H1 (cell line): ENCODE measurements around the gene MMP17. TPM values are rescaled to one million over a fixed set of nuclear protein-coding genes. Genes with fewer than 3 reads are reported as not detected.

Experiments
- CTCF ChIA-PET: fragments of 300-600 bp; sonication (Branson Sonifier 250); formaldehyde crosslinking; loops from one replicate; lab custom pipeline; 2021; ENCODE audit not compliant: partially characterized antibody; lab: Charles Lee
- POLR2A ChIA-PET: fragments of 300-600 bp; sonication (Branson Sonifier 250); formaldehyde crosslinking; loops from one replicate; lab custom pipeline; 2021; ENCODE audit warnings: inconsistent platforms; ENCODE audit not compliant: partially characterized antibody; lab: Charles Lee
- DNase-seq, 2 experiments: peaks; one replicate each; pipeline versions ENCODE4 v3.0.0 to v3.0.0-alpha.2; 2010 to 2022; ENCODE audit warnings: low spot score in 2 of 2, low read depth in 1 of 2, mixed read lengths in 1 of 2
- FAIRE-seq: peaks from 2 replicates; lab custom pipeline; 2011; peaks lifted over from hg19 to GRCh38; lab: Jason Lieb, UNC
- H2AFZ ChIP-seq: 2 replicates; pipeline ENCODE4 v1.8.1; 2012; ENCODE audit warnings: low read length, inconsistent platforms
- H2AK5ac ChIP-seq: 2 replicates; pipeline ENCODE4 v1.6.1; 2013; ENCODE audit warnings: low read depth, low read length
- H2BK120ac ChIP-seq: replicated peaks from 2 replicates; pipeline ENCODE3; 2013; ENCODE audit warnings: low read depth, low read length, inconsistent platforms
- H2BK12ac ChIP-seq: 2 replicates; pipeline ENCODE4 v1.6.1; 2013; ENCODE audit warnings: low read depth, low read length
- H2BK15ac ChIP-seq: 2 replicates; pipeline ENCODE4 v1.6.1; 2013; ENCODE audit warnings: low read length
- H2BK20ac ChIP-seq: 2 replicates; pipeline ENCODE4 v1.6.1; 2013; ENCODE audit warnings: low read length
- H2BK5ac ChIP-seq: 2 replicates; pipeline ENCODE4 v1.6.1; 2013; ENCODE audit warnings: low read depth, low read length
- H3K14ac ChIP-seq: 2 replicates; pipeline ENCODE4 v1.6.1; 2013; ENCODE audit warnings: inconsistent platforms; ENCODE audit not compliant: insufficient read length
- H3K18ac ChIP-seq: 2 replicates; pipeline ENCODE4 v1.6.1; 2013; ENCODE audit warnings: low read length; ENCODE audit errors: extremely low read depth
- H3K23ac ChIP-seq: 2 replicates; pipeline ENCODE4 v1.6.1; 2013; ENCODE audit warnings: inconsistent platforms; ENCODE audit not compliant: insufficient read length
- H3K23me2 ChIP-seq: 2 replicates; pipeline ENCODE4 v1.6.1; 2013; ENCODE audit warnings: low read depth, low read length
- H3K27ac ChIP-seq: 2 replicates; pipeline ENCODE4 v1.6.1; 2011; ENCODE audit warnings: low read depth, low read length, inconsistent platforms
- H3K27me3 ChIP-seq, 4 experiments: replicated peaks in 1 of 4; 1 replicate in 1 of 4; 2 replicates in 3 of 4; pipeline versions ENCODE4 v1.6.1 to v1.8.1; 2011 to 2013; ENCODE audit warnings: low read length in 3 of 4, mild to moderate bottlenecking in 3 of 4, inconsistent platforms in 2 of 4, mixed read lengths in 2 of 4, moderate library complexity in 1 of 4; ENCODE audit not compliant: control insufficient read depth in 3 of 4, insufficient read depth in 3 of 4; ENCODE audit errors: extremely low read depth in 1 of 4
- H3K36me3 ChIP-seq, 4 experiments: 2 replicates each; pipeline versions ENCODE4 v1.6.1 to v1.8.1; 2011 to 2013; ENCODE audit warnings: mild to moderate bottlenecking in 4 of 4, low read length in 3 of 4, moderate library complexity in 2 of 4, control low read depth in 1 of 4, inconsistent platforms in 1 of 4; ENCODE audit not compliant: insufficient read depth in 4 of 4, control insufficient read depth in 2 of 4
- H3K4ac ChIP-seq: replicated peaks from 2 replicates; pipeline ENCODE3; 2013; ENCODE audit warnings: low read length, low read depth, mixed read lengths, inconsistent platforms; ENCODE audit not compliant: insufficient read length
- H3K4me1 ChIP-seq, 4 experiments: replicated peaks in 1 of 4; 1 replicate in 1 of 4; 2 replicates in 3 of 4; pipeline versions ENCODE4 v1.6.1 to v1.8.1; 2011 to 2013; ENCODE audit warnings: low read length in 3 of 4, inconsistent platforms in 2 of 4, mixed read lengths in 1 of 4; ENCODE audit not compliant: insufficient read depth in 4 of 4, control insufficient read depth in 3 of 4
- H3K4me2 ChIP-seq, 2 experiments: 2 replicates each; pipeline versions ENCODE4 v1.6.1 to v1.8.1; 2011 to 2013; ENCODE audit warnings: low read depth in 2 of 2, low read length in 2 of 2, control low read depth in 1 of 2, inconsistent platforms in 1 of 2, mild to moderate bottlenecking in 1 of 2; ENCODE audit not compliant: insufficient read depth in 1 of 2
- H3K4me3 ChIP-seq, 4 experiments: fragments of 200-600, 300-600 bp in 1 of 4; sonication (generic), shearing (Covaris generic), sonication (Bioruptor Twin) in 1 of 4; 2 replicates each; pipeline versions ENCODE4 v1.5.1 to v1.8.1; 2011 to 2016; ENCODE audit warnings: low read length in 4 of 4, low read depth in 3 of 4, control low read depth in 2 of 4, inconsistent platforms in 2 of 4, mild to moderate bottlenecking in 2 of 4, mixed read lengths in 1 of 4, moderate library complexity in 1 of 4; ENCODE audit not compliant: insufficient read depth in 2 of 4; ENCODE audit errors: extremely low read depth in 1 of 4
- H3K56ac ChIP-seq: replicated peaks from 2 replicates; pipeline ENCODE3; 2013; ENCODE audit warnings: low read depth, mild to moderate bottlenecking, mixed read lengths, low read length, inconsistent platforms; ENCODE audit not compliant: insufficient read length
- H3K79me1 ChIP-seq: 2 replicates; pipeline ENCODE4 v1.6.1; 2013; ENCODE audit warnings: low read depth, low read length, control low read depth
- H3K79me2 ChIP-seq, 2 experiments: 2 replicates each; pipeline versions ENCODE4 v1.6.1 to v1.8.1; 2012 to 2013; ENCODE audit warnings: low read length in 2 of 2, mild to moderate bottlenecking in 2 of 2, inconsistent platforms in 1 of 2; ENCODE audit not compliant: insufficient read depth in 2 of 2, control insufficient read depth in 1 of 2
- H3K9ac ChIP-seq, 4 experiments: replicated peaks in 1 of 4; 1 replicate in 1 of 4; 2 replicates in 3 of 4; pipeline versions ENCODE4 v1.6.1 to v1.8.1; 2011 to 2013; ENCODE audit warnings: low read depth in 3 of 4, low read length in 3 of 4, control low read depth in 2 of 4, mild to moderate bottlenecking in 2 of 4, moderate library complexity in 2 of 4, inconsistent platforms in 1 of 4; ENCODE audit errors: extremely low read depth in 1 of 4
- H3K9me3 ChIP-seq, 2 experiments: 2 replicates each; pipeline versions ENCODE4 v1.6.1 to v1.8.1; 2012 to 2013; ENCODE audit warnings: mild to moderate bottlenecking in 2 of 2, moderate library complexity in 2 of 2, control low read depth in 1 of 2, inconsistent platforms in 1 of 2, low read depth in 1 of 2, low read length in 1 of 2, mixed read lengths in 1 of 2; ENCODE audit not compliant: insufficient read depth in 2 of 2
- H4K20me1 ChIP-seq, 2 experiments: replicated peaks in 1 of 2; 2 replicates each; pipeline versions ENCODE3 to v1.8.1; 2011 to 2013; ENCODE audit warnings: inconsistent platforms in 2 of 2, low read length in 2 of 2, mild to moderate bottlenecking in 1 of 2; ENCODE audit not compliant: insufficient read depth in 2 of 2, control insufficient read depth in 1 of 2
- H4K5ac ChIP-seq: 2 replicates; pipeline ENCODE4 v1.6.1; 2013; ENCODE audit warnings: low read length, low read depth, mixed read lengths, inconsistent platforms; ENCODE audit not compliant: insufficient read length
- H4K8ac ChIP-seq: 2 replicates; pipeline ENCODE4 v1.8.0; 2013; ENCODE audit warnings: mild to moderate bottlenecking, moderate library complexity, low read length, inconsistent platforms; ENCODE audit not compliant: insufficient read depth; ENCODE audit errors: extremely low read depth
- H4K91ac ChIP-seq: replicated peaks from 2 replicates; pipeline ENCODE3; 2013; ENCODE audit warnings: low read length, mixed read lengths, inconsistent platforms; ENCODE audit not compliant: insufficient read length
- ASH2L ChIP-seq: fragments of 200-600, 300-600 bp; sonication (generic); IDR thresholded peaks from one replicate; pipeline ENCODE4 v1.7.1; 2017; ENCODE audit warnings: low read length
- ATF3 ChIP-seq: IDR thresholded peaks from 2 replicates; pipeline ENCODE4 v1.6.1; 2011; ENCODE audit warnings: low read depth, mild to moderate bottlenecking, low read length; ENCODE audit not compliant: insufficient read depth
- BCL11A ChIP-seq, 2 experiments: IDR thresholded peaks; one replicate each; pipeline ENCODE4 v1.6.1; 2011; ENCODE audit warnings: low read depth in 2 of 2, low read length in 2 of 2, mild to moderate bottlenecking in 2 of 2
- CHD1 ChIP-seq: IDR thresholded peaks from 2 replicates; pipeline ENCODE4 v1.6.1; 2012; ENCODE audit warnings: low read depth, low read length, improper control_type of control experiment
- KDM5A ChIP-seq: fragments of 200-600 bp; IDR thresholded peaks from 2 replicates; pipeline ENCODE4 v1.7.1; 2012; ENCODE audit warnings: mild to moderate bottlenecking, low read length, inconsistent platforms, mixed read lengths
- MAFK ChIP-seq: IDR thresholded peaks from 2 replicates; pipeline ENCODE4 v1.6.1; 2012; ENCODE audit warnings: low read depth, mild to moderate bottlenecking, improper control_type of control experiment, low read length
- NRF1 ChIP-seq: IDR thresholded peaks from 2 replicates; pipeline ENCODE4 v1.6.1; 2011; ENCODE audit warnings: mild to moderate bottlenecking, low read depth, low read length, improper control_type of control experiment
- POLR2A ChIP-seq, 2 experiments: IDR thresholded peaks; 1 replicate in 1 of 2; 2 replicates in 1 of 2; pipeline ENCODE4 v1.6.1; 2011; ENCODE audit warnings: low read depth in 2 of 2, low read length in 2 of 2, mild to moderate bottlenecking in 2 of 2; ENCODE audit errors: control extremely low read depth in 1 of 2
- SIN3A ChIP-seq, 2 experiments: IDR thresholded peaks in 1 of 2; conservative IDR thresholded peaks in 1 of 2; 2 replicates each; pipeline ENCODE4 v1.6.1; 2011 to 2012; ENCODE audit warnings: low read length in 2 of 2, improper control_type of control experiment in 1 of 2, low read depth in 1 of 2, mild to moderate bottlenecking in 1 of 2
- SIX5 ChIP-seq: IDR thresholded peaks from 2 replicates; pipeline ENCODE4 v1.6.1; 2011; ENCODE audit warnings: mild to moderate bottlenecking, low read depth, low read length
- SRF ChIP-seq: IDR thresholded peaks from 2 replicates; pipeline ENCODE4 v1.6.1; 2011; ENCODE audit warnings: mild to moderate bottlenecking, low read depth, low read length, moderate library complexity
- TAF1 ChIP-seq: IDR thresholded peaks from 2 replicates; pipeline ENCODE4 v1.6.1; 2011; ENCODE audit warnings: mild to moderate bottlenecking, low read depth, low read length
- TCF12 ChIP-seq: IDR thresholded peaks from 2 replicates; pipeline ENCODE4 v1.6.1; 2011; ENCODE audit warnings: low read depth, mild to moderate bottlenecking, low read length
- TEAD4 ChIP-seq: IDR thresholded peaks from 2 replicates; pipeline ENCODE4 v1.6.1; 2012; ENCODE audit warnings: low read depth, low read length, inconsistent platforms, mixed read lengths
- WGBS, 2 experiments: shearing (Covaris generic) in 1 of 2; methylation state at CpG; one replicate each; pipeline versions ENCODE4 v1.1.6 to v1.1.7; 2013 to 2015; ENCODE audit warnings: low lambda C conversion rate in 2 of 2, mixed read lengths in 2 of 2, inconsistent platforms in 1 of 2, low coverage in 1 of 2, missing lambda C conversion rate in 1 of 2; ENCODE audit not compliant: insufficient replicate concordance in 2 of 2, insufficient coverage in 1 of 2, insufficient read length in 1 of 2; ENCODE audit errors: extremely low coverage in 1 of 2, missing lambda C conversion rate in 1 of 2; 5-methylcytosine and 5-hydroxymethylcytosine counted together
- polyA plus RNA-seq, 7 experiments: library from polyadenylated mRNA; depleted of rRNA in 3 of 7; stranded (reverse) in 5 of 7; unstranded in 2 of 7; fragments of >200 nt in 5 of 7; fragments of 200-250 nt in 2 of 7; gene quantifications; 1 replicate in 5 of 7; 2 replicates in 1 of 7; 4 replicates in 1 of 7; pipeline versions ENCODE4 v1.2.1 to v1.2.3, GENCODE V29; 2011 to 2013; ENCODE audit warnings: missing spikeins in 2 of 7, mixed read lengths in 2 of 7
- total RNA-seq: library from RNA; stranded (reverse); fragmentation: NEBNext Ultra II Directional; extraction: Animal tissue kit (Norgen Biotek cat#: 25700); gene quantifications from 2 replicates; pipeline ENCODE4 v1.2.1, GENCODE V29; 2021

Gene MMP17
- total and polyA plus RNA-seq, 2 of the 8 experiments (the other 6 are each of a cell fraction or from before 2014, with no cell fraction given), result 41.3 to 53.8 TPM

GRCh38 chr12:131865180-131865875 lies 37.1 kb downstream of the MMP17 start:
- H3K4ac ChIP-seq, result no peak overlapping the region
- FAIRE-seq (no peak), DNase-seq (no peak)
- no peak overlapping the region for H3K9ac ChIP-seq
- peak overlapping the region; percentile 1; the same call in 1 of the 2 replicates for H3K18ac ChIP-seq
- H3K4me1 ChIP-seq, result peaks cover 0 to 19% (median 15%) of the 10 kb centered on the region in 4 experiments; a peak in 6 of 7 replicates
- H3K23me2 ChIP-seq, result no peaks in the 10 kb centered on the region
- H4K8ac ChIP-seq, result no peak overlapping the region
- H2BK120ac ChIP-seq, result no peak overlapping the region
- H3K36me3 ChIP-seq, result no peaks in the 10 kb centered on the region
- no peak overlapping the region for H4K5ac ChIP-seq
- H3K4me2 ChIP-seq, result no peak overlapping the region
- no peaks in the 10 kb centered on the region for H3K79me2 ChIP-seq
- H2BK15ac ChIP-seq, result no peak overlapping the region; the same call in 1 of the 2 replicates
- peak overlapping the region; percentile 3; the same call in 1 of the 2 replicates for H2BK12ac ChIP-seq
- POLR2A ChIA-PET, result interaction anchor here (0.8 to 3.3 kb wide), 2 partner anchors 11 to 12 kb away, joined by 3 to 22 read pairs; no protein-coding TSS in a partner anchor
- H3K23ac ChIP-seq, result no peak overlapping the region
- no peak overlapping the region for H2AFZ ChIP-seq
- no peak overlapping the region for H3K14ac ChIP-seq
- 96% methylated on average over 20 of the region's 20 CpGs; no CpG with 5 or more reads in 1 of the 2 experiments for WGBS, 2 experiments
- no peaks in the 10 kb centered on the region for H4K20me1 ChIP-seq
- no peaks in the 10 kb centered on the region for H3K79me1 ChIP-seq
- no peak overlapping the region for H3K4me3 ChIP-seq
- no peak overlapping the region for H3K56ac ChIP-seq
- H2BK5ac ChIP-seq, result no peak overlapping the region
- no peaks in the 10 kb centered on the region for H3K27me3 ChIP-seq
- H3K9me3 ChIP-seq, result no peaks in the 10 kb centered on the region
- H3K27ac ChIP-seq, result no peak overlapping the region
- H2BK20ac ChIP-seq, result no peak overlapping the region
- no peak overlapping the region for H2AK5ac ChIP-seq
- CTCF ChIA-PET, result interaction anchor here (1.0 to 1.7 kb wide), 3 partner anchors 11 to 59 kb away, joined by 3 to 6 read pairs (median 4); no protein-coding TSS in a partner anchor
- H4K91ac ChIP-seq, result no peak overlapping the region
- TF ChIP-seq BCL11A (IDR thresholded peaks at IDR 0.05; ENCODE audit: low read depth in 2 of 2, low read length in 2 of 2), result no peak
- no peak for TF ChIP-seq POLR2A (IDR thresholded peaks at IDR 0.05; ENCODE audit: control extremely low read depth in 1 of 2, low read depth in 2 of 2, low read length in 2 of 2)
- TF ChIP-seq TAF1, result no peak
- TF ChIP-seq SIN3A (conservative IDR thresholded peaks at IDR 0.05 in 1 of 2, IDR thresholded peaks at IDR 0.05 in 1 of 2; ENCODE audit: low read depth in 1 of 2, low read length in 2 of 2), result no peak
- no peak for TF ChIP-seq ATF3
- no peak for TF ChIP-seq TEAD4
- no peak for TF ChIP-seq TCF12
- no peak for TF ChIP-seq KDM5A
- no peak for TF ChIP-seq MAFK
- no peak for TF ChIP-seq SIX5
- TF ChIP-seq ASH2L, result no peak
- TF ChIP-seq SRF, result no peak
- no peak for TF ChIP-seq CHD1
- no peak for TF ChIP-seq NRF1
